Subcutaneous abdominal adipose tissue (tissue), 5 donors: ENCODE results near the gene RPL37A.

Source experiments
- H3K27ac ChIP-seq: one replicate; pipeline ENCODE4 v1.7.0; 2013; ENCODE audit warnings: low read depth, mild to moderate bottlenecking, inconsistent platforms, low read length, moderate library complexity
- H3K27me3 ChIP-seq, 5 donors: one replicate each; pipeline ENCODE4 v1.7.0; 2013; ENCODE audit warnings: low read length in 5 of 5, inconsistent platforms in 1 of 5; ENCODE audit not compliant: control insufficient read depth in 5 of 5, insufficient read depth in 4 of 5
- H3K36me3 ChIP-seq, 5 donors: one replicate each; pipeline ENCODE4 v1.7.0; 2013; ENCODE audit warnings: low read length in 5 of 5; ENCODE audit not compliant: control insufficient read depth in 5 of 5, insufficient read depth in 5 of 5
- H3K4me1 ChIP-seq, 5 donors: one replicate each; pipeline ENCODE4 v1.7.0; 2013; ENCODE audit warnings: low read length in 5 of 5, mild to moderate bottlenecking in 3 of 5, moderate library complexity in 1 of 5; ENCODE audit not compliant: control insufficient read depth in 5 of 5, insufficient read depth in 5 of 5
- H3K4me3 ChIP-seq, 5 donors: one replicate each; pipeline ENCODE4 v1.7.0; 2013; ENCODE audit warnings: low read length in 5 of 5, low read depth in 1 of 5
- H3K9ac ChIP-seq, 5 donors: one replicate each; pipeline ENCODE4 v1.7.0; 2013; ENCODE audit warnings: low read length in 5 of 5, mild to moderate bottlenecking in 4 of 5, moderate library complexity in 3 of 5
- H3K9me3 ChIP-seq, 5 donors: one replicate each; pipeline ENCODE4 v1.7.0; 2013; ENCODE audit warnings: low read length in 5 of 5; ENCODE audit not compliant: control insufficient read depth in 5 of 5
- donor health status: healthy.
- donor health status: healthy.
- donor health status: healthy.
- donor health status: healthy.
- donor health status: healthy.

Gene RPL37A

DNA sequence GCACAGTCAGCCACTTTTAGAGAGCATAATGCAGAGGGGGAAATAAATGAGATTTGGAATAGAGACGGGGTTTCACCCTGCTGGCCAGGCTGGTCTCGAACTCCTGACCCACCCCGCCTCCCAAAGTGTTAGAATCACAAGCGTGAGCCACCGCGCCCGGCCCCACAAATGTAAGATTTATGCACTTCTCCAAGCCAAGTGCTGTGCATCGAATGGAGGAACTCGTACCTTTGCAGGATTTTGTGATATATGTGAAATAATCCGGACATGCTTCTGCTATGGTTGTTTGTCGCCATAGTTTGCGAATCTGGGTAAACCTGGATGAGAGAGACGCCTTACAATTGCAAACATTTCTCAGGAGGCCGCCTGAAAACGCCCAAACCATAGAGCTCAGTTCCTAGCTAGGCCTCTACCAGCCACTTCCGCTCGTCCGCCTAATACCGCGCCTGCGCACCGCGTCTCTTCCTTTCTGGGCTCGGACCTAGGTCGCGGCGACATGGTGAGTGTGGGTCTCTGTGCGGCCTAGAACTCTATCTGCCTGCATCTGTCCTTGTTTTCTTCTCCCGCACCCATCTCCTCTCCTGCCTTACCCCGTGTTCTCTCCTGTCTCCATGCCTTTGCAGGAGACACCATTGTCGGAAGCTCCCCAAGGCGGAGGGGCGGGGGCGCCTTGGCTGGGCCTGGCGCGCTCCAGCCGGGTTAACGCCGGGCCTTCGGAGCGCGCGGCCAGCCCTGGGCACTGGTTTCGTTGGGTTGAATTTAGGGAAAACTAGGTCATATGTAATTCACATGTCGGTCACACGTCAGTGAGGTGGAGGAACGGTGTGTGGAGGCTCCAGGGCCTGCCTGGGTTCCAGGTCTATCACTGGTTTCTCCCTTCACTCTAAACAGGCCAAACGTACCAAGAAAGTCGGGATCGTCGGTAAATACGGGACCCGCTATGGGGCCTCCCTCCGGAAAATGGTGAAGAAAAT is at the start of gene RPL37A:
Gene RPL37A, plus strand, starts transcription at position 466 of the 974 bp plus-strand sequence. Its CDS starts 31 bp downstream, at position 497.
- H3K27ac ChIP-seq = peak within 1 kb of the TSS; percentile 95
- H3K4me1 ChIP-seq = peaks cover 8 to 41% (median 30%) of the 10 kb centered on the region in 5 donors
- no peaks in the 10 kb centered on the region for H3K27me3 ChIP-seq
- no peaks in the 10 kb centered on the region for H3K9me3 ChIP-seq
- peak within 1 kb of the TSS; percentile 85 to 100 (median 98) for H3K4me3 ChIP-seq
- peak within 1 kb of the TSS; percentile 97 to 100 (median 100) for H3K9ac ChIP-seq
- H3K36me3 ChIP-seq = peaks cover 27 to 41% (median 40%) of the 10 kb centered on the region in 5 donors

DNA sequence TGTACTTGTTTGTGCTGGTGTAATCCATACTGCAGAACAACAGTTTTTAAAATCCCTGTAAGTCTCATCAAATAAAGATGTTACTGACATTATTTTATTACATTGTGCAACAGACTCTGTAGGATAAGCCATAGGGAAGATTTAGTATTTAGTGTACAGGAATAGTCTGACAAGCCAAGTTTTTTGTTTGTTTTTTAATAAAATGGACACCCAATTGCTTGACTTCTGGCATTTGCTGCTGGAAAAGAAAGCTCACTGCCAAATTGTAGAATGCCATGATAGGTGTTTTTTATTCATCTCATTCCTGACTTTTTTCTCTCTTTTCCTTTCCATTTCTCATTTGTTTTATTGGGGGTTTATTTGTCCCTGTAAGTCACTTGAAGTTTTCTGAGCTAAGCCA is 48.3 kb upstream of the RPL37A start:
- no peak overlapping the region for H3K27ac ChIP-seq
- H3K27me3 ChIP-seq = no peaks in the 10 kb centered on the region
- no peaks in the 10 kb centered on the region for H3K9me3 ChIP-seq
- no peak overlapping the region for H3K4me3 ChIP-seq
- H3K36me3 ChIP-seq = peaks cover 64 to 91% (median 72%) of the 10 kb centered on the region in 5 donors
- no peaks in the 10 kb centered on the region for H3K4me1 ChIP-seq
- no peak overlapping the region for H3K9ac ChIP-seq

- no peaks in the 10 kb centered on the region for H3K4me1 ChIP-seq
- H3K27me3 ChIP-seq = no peaks in the 10 kb centered on the region
- no peaks in the 10 kb centered on the region for H3K9me3 ChIP-seq
- H3K4me3 ChIP-seq = no peak overlapping the region
- H3K9ac ChIP-seq = no peak overlapping the region
- H3K27ac ChIP-seq = no peak overlapping the region
- peaks cover 59 to 93% (median 73%) of the 10 kb centered on the region in 5 donors for H3K36me3 ChIP-seq
Observed at GRCh38 chr2:216450784-216451183, 47.9 kb upstream of the RPL37A start.

DNA sequence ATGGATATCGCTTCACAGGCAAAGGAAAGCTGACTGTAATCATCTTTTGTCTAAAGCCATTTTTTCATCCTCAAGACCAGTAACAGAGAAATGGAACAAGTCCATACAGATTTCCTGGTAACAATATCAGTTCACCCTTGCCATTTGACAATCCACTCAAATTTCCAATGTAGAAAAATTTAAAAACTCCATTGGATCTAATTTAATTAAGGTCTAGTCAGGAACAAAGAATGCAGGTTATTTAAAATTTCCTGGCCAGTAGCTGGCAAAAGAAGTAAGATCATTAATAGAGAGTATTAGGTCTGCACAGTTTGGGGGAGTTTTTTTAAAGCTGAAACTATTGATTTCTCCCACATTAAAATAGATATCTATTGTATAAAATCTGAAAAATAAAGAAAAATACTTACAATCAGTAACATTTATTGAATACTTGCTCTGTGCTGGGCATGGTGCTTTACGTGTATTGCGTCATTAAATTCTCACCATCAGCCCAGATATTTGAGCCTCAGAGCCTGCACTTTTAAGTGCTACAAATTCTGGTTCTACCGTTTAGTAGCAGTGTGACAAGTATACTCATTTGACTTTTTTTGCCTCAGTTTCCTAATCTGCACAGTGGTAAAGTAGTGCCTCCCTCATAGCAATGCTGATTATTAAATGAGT is 44.6 kb upstream of the RPL37A start:
- Histone ChIP-seq H3K27ac (no peak overlapping the region), H3K36me3 (peaks cover 41 to 60% (median 44%) of the 10 kb centered on the region in 5 donors), H3K4me3 (no peak overlapping the region), H3K9me3 (no peaks in the 10 kb centered on the region), H3K4me1 (no peaks in the 10 kb centered on the region), H3K27me3 (no peaks in the 10 kb centered on the region), H3K9ac (no peak overlapping the region)

DNA sequence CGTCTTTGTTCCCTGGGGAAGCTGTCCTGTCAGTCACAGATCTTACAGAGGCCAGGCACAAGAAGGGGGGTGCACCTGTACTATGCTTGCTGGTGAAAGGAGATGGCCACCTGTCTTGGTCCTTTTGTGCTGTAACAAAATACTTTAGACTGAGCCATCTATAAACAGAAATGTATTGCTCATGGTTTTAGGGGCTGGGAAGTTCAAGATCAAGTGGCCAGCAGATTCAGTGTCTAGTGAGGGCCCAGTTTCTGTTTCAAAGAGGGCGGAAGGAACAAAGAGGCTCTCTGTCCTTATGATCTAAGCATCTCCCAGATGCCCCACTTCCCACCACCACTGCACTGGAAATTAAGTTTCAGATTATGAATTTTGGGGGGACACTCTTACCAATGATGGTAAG is 35.5 kb upstream of the RPL37A start:
- no peaks in the 10 kb centered on the region for H3K27me3 ChIP-seq
- H3K9ac ChIP-seq = no peak overlapping the region
- no peak overlapping the region for H3K4me3 ChIP-seq
- peaks cover 2 to 35% (median 25%) of the 10 kb centered on the region in 5 donors for H3K36me3 ChIP-seq
- no peaks in the 10 kb centered on the region for H3K4me1 ChIP-seq
- H3K9me3 ChIP-seq = no peaks in the 10 kb centered on the region
- no peak overlapping the region for H3K27ac ChIP-seq

DNA sequence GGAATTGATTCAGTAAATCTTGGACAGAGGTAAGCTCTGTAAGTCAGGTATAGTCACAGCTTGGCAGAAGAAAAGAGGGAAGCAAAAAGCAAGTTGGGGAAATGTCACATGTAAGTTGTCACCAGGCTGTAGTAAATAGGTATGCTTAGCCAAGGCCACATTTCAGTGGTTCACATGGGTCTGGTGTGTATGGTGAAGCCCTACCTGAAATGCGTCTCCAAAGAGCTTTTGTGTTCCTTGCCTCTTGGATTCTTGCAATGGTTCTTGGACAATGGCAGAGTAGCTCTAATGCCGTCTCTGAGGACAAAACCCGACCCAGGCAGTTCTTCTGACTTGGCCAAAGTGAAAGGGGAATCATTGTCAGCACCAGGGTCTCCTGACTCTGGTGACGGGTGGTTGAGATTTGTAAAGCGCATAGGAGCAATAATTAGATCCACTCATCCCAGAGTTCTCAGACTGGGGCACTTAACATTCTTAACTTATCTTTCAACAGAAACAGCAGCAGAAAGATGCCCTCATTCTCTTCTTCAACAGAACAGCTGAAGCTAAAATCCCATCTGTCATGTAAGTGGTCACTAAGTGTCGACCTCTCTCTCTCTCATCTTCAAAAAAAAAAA is 34.4 kb upstream of the RPL37A start:
- H3K9ac ChIP-seq = no peak overlapping the region
- no peaks in the 10 kb centered on the region for H3K9me3 ChIP-seq
- H3K27me3 ChIP-seq = no peaks in the 10 kb centered on the region
- peaks cover 6 to 41% (median 28%) of the 10 kb centered on the region in 5 donors for H3K36me3 ChIP-seq
- no peak overlapping the region for H3K4me3 ChIP-seq
- H3K4me1 ChIP-seq = no peaks in the 10 kb centered on the region
- no peak overlapping the region for H3K27ac ChIP-seq

- Histone ChIP-seq H3K9me3 (no peaks in the 10 kb centered on the region), H3K36me3 (peaks cover 10 to 53% (median 34%) of the 10 kb centered on the region in 5 donors), H3K4me1 (no peaks in the 10 kb centered on the region), H3K4me3 (no peak overlapping the region), H3K9ac (no peak overlapping the region), H3K27ac (no peak overlapping the region), H3K27me3 (no peaks in the 10 kb centered on the region)
Observed at GRCh38 chr2:216465579-216466195, 33.0 kb upstream of the RPL37A start.

GRCh38 chr2:216467845-216468244 is 30.8 kb upstream of the RPL37A start:
- Histone ChIP-seq H3K9ac (no peak overlapping the region), H3K9me3 (no peaks in the 10 kb centered on the region), H3K4me1 (no peaks in the 10 kb centered on the region), H3K27ac (no peak overlapping the region), H3K36me3 (peaks cover 10 to 57% (median 35%) of the 10 kb centered on the region in 5 donors), H3K4me3 (no peak overlapping the region), H3K27me3 (no peaks in the 10 kb centered on the region)

GRCh38 chr2:216469661-216470060 is 29.0 kb upstream of the RPL37A start:
- H3K4me3 ChIP-seq = no peak overlapping the region
- H3K27me3 ChIP-seq = no peaks in the 10 kb centered on the region
- H3K36me3 ChIP-seq = peaks cover 13 to 53% (median 30%) of the 10 kb centered on the region in 5 donors
- H3K4me1 ChIP-seq = no peaks in the 10 kb centered on the region
- no peak overlapping the region for H3K27ac ChIP-seq
- H3K9me3 ChIP-seq = no peaks in the 10 kb centered on the region
- no peak overlapping the region for H3K9ac ChIP-seq
